SK-N-SH treated with all-trans-retinoic acid at 6 μM for 48 hours (cell line): ENCODE measurements around the gene ZNF154.

Source experiments
- ATAC-seq: fragments of 200-7000 bp; cut with Tn5 transposase; 3 replicates; pipeline ENCODE4 v1.9.1; 2020; ENCODE audit warnings: mild to moderate bottlenecking, moderate library complexity
- ARNTL ChIP-seq: fragments of 450-650 bp; formaldehyde crosslinking; IDR thresholded peaks from 2 replicates; pipeline ENCODE4 v1.5.0; 2020; ENCODE audit warnings: low read depth, mild to moderate bottlenecking, moderate library complexity, borderline replicate concordance
- BACH2 ChIP-seq: fragments of 250-450 bp; sonication (Bioruptor Pico); IDR thresholded peaks from 2 replicates; pipeline ENCODE4 v1.9.0; 2021; ENCODE audit warnings: mild to moderate bottlenecking, borderline replicate concordance
- ESRRG ChIP-seq: fragments of 250-450 bp; sonication (Bioruptor Pico); IDR thresholded peaks from 2 replicates; pipeline ENCODE4 v1.6.1; 2021; ENCODE audit warnings: mild to moderate bottlenecking
- GLIS3 ChIP-seq: fragments of 250-450 bp; sonication (Bioruptor Pico); IDR thresholded peaks from 2 replicates; pipeline ENCODE4 v1.5.0; 2020; ENCODE audit warnings: mild to moderate bottlenecking, moderate library complexity
- ISL1 ChIP-seq: fragments of 250-450 bp; sonication (Bioruptor Pico); IDR thresholded peaks from 2 replicates; pipeline ENCODE4 v2.1.2; 2022; ENCODE audit warnings: mild to moderate bottlenecking, moderate library complexity
- OSR1 ChIP-seq: fragments of 250-450 bp; sonication (Bioruptor Pico); IDR thresholded peaks from 2 replicates; pipeline ENCODE4 v1.8.0; 2022; ENCODE audit warnings: moderate library complexity, mild to moderate bottlenecking, inconsistent platforms
- PPARA ChIP-seq: fragments of 250-450 bp; sonication (Bioruptor Pico); IDR thresholded peaks from 2 replicates; pipeline ENCODE4 v1.5.0; 2020; ENCODE audit warnings: mild to moderate bottlenecking, borderline replicate concordance
- RARB ChIP-seq: fragments of 250-450 bp; sonication (Bioruptor Pico); IDR thresholded peaks from 2 replicates; pipeline ENCODE4 v1.8.0; 2021; ENCODE audit warnings: mild to moderate bottlenecking, moderate library complexity
- SNAI2 ChIP-seq: fragments of 250-450 bp; sonication (Bioruptor Pico); IDR thresholded peaks from 2 replicates; pipeline ENCODE4 v1.5.0; 2020; ENCODE audit warnings: mild to moderate bottlenecking, moderate library complexity
- TCF4 ChIP-seq: fragments of 250-450 bp; sonication (Bioruptor Pico); IDR thresholded peaks from 2 replicates; pipeline ENCODE4 v1.8.0; 2021; ENCODE audit warnings: mild to moderate bottlenecking, moderate library complexity, borderline replicate concordance
- TOX ChIP-seq: fragments of 250-450 bp; sonication (Bioruptor Pico); IDR thresholded peaks from 2 replicates; pipeline ENCODE4 v1.8.0; 2021; ENCODE audit warnings: mild to moderate bottlenecking, moderate library complexity, borderline replicate concordance
- ZC3H10 ChIP-seq: fragments of 250-450 bp; sonication (Bioruptor Pico); IDR thresholded peaks from 2 replicates; pipeline ENCODE4 v1.5.1; 2021; ENCODE audit warnings: mild to moderate bottlenecking, moderate library complexity
- ZFP3 ChIP-seq: fragments of 250-450 bp; sonication (Bioruptor Pico); IDR thresholded peaks from 2 replicates; pipeline ENCODE4 v1.5.0; 2020; ENCODE audit warnings: mild to moderate bottlenecking, moderate library complexity
- ZNF565 ChIP-seq: fragments of 450-650 bp; formaldehyde crosslinking; conservative IDR thresholded peaks from 2 replicates; pipeline ENCODE4 v1.5.0; 2020; ENCODE audit warnings: low read depth, mild to moderate bottlenecking, moderate library complexity
- ZNF70 ChIP-seq: fragments of 450-650 bp; formaldehyde crosslinking; IDR thresholded peaks from 2 replicates; pipeline ENCODE4 v1.5.0; 2020; ENCODE audit warnings: mild to moderate bottlenecking, moderate library complexity
- ZNF8 ChIP-seq: fragments of 450-650 bp; formaldehyde crosslinking; IDR thresholded peaks from 2 replicates; pipeline ENCODE4 v1.5.0; 2020; ENCODE audit warnings: mild to moderate bottlenecking, moderate library complexity
- TF ChIP-seq, protein P1 (sequence below): fragments of 250-450 bp; sonication (Bioruptor Pico); IDR thresholded peaks from 2 replicates; pipeline ENCODE4 v1.8.0; 2021; ENCODE audit warnings: low read depth, mild to moderate bottlenecking, moderate library complexity, borderline replicate concordance
- TF ChIP-seq, protein P2 (sequence below): fragments of 250-450 bp; sonication (Bioruptor Pico); IDR thresholded peaks from 2 replicates; pipeline ENCODE4 v1.5.0; 2020; ENCODE audit warnings: mild to moderate bottlenecking, moderate library complexity
- TF ChIP-seq, protein P3 (sequence below): fragments of 250-450 bp; sonication (Bioruptor Pico); IDR thresholded peaks from 2 replicates; pipeline ENCODE4 v1.8.0; 2020; ENCODE audit warnings: mild to moderate bottlenecking, moderate library complexity, borderline replicate concordance
- TF ChIP-seq, protein P4 (sequence below): fragments of 250-450 bp; sonication (Bioruptor Pico); IDR thresholded peaks from 2 replicates; pipeline ENCODE4 v1.5.1; 2020; ENCODE audit warnings: low read depth, mild to moderate bottlenecking, moderate library complexity
- TF ChIP-seq, protein P5 (sequence below): fragments of 250-450 bp; sonication (Bioruptor Pico); IDR thresholded peaks from 2 replicates; pipeline ENCODE4 v1.5.1; 2021; ENCODE audit warnings: mild to moderate bottlenecking, moderate library complexity

ZNF154 gene

DNA sequence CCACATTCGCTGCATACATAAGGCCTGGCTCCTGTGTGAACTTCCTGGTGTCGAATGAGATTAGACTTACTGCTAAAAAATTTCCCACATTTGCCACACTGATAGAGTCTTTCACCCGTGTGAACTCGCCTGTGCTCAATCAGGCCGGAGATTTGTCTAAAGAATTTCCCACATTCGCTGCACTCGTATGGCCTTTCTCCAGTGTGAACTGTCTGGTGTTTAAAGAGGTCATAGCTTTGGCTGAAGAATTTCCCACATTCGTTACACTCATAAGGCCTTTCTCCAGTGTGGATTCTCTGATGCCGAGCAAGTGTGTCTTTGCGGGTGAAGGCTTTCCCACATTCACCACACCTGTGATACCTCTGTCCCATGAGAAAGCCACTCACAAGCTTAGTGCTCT is 11.9 kb upstream of the ZNF154 start:
- TF ChIP-seq BACH2 (CRISPR knock-in tag) (no peak), PPARA (no peak), GLIS3 (no peak), ZFP3 (no peak), TOX (CRISPR knock-in tag) (no peak), ZC3H10 (CRISPR knock-in tag) (no peak), ZNF8 (CRISPR knock-in tag) (no peak), SNAI2 (CRISPR knock-in tag) (no peak), ISL1 (CRISPR knock-in tag) (no peak), RARB (no peak), TCF4 (CRISPR knock-in tag) (no peak)
- TF ChIP-seq, protein P1, sequence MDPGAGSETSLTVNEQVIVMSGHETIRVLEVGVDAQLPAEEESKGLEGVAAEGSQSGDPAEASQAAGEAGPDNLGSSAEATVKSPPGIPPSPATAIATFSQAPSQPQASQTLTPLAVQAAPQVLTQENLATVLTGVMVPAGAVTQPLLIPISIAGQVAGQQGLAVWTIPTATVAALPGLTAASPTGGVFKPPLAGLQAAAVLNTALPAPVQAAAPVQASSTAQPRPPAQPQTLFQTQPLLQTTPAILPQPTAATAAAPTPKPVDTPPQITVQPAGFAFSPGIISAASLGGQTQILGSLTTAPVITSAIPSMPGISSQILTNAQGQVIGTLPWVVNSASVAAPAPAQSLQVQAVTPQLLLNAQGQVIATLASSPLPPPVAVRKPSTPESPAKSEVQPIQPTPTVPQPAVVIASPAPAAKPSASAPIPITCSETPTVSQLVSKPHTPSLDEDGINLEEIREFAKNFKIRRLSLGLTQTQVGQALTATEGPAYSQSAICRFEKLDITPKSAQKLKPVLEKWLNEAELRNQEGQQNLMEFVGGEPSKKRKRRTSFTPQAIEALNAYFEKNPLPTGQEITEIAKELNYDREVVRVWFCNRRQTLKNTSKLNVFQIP (CRISPR knock-in tag) = no peak
- TF ChIP-seq, protein P2, sequence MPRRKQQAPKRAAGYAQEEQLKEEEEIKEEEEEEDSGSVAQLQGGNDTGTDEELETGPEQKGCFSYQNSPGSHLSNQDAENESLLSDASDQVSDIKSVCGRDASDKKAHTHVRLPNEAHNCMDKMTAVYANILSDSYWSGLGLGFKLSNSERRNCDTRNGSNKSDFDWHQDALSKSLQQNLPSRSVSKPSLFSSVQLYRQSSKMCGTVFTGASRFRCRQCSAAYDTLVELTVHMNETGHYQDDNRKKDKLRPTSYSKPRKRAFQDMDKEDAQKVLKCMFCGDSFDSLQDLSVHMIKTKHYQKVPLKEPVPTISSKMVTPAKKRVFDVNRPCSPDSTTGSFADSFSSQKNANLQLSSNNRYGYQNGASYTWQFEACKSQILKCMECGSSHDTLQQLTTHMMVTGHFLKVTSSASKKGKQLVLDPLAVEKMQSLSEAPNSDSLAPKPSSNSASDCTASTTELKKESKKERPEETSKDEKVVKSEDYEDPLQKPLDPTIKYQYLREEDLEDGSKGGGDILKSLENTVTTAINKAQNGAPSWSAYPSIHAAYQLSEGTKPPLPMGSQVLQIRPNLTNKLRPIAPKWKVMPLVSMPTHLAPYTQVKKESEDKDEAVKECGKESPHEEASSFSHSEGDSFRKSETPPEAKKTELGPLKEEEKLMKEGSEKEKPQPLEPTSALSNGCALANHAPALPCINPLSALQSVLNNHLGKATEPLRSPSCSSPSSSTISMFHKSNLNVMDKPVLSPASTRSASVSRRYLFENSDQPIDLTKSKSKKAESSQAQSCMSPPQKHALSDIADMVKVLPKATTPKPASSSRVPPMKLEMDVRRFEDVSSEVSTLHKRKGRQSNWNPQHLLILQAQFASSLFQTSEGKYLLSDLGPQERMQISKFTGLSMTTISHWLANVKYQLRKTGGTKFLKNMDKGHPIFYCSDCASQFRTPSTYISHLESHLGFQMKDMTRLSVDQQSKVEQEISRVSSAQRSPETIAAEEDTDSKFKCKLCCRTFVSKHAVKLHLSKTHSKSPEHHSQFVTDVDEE (CRISPR knock-in tag) = no peak
- TF ChIP-seq, protein P3, sequence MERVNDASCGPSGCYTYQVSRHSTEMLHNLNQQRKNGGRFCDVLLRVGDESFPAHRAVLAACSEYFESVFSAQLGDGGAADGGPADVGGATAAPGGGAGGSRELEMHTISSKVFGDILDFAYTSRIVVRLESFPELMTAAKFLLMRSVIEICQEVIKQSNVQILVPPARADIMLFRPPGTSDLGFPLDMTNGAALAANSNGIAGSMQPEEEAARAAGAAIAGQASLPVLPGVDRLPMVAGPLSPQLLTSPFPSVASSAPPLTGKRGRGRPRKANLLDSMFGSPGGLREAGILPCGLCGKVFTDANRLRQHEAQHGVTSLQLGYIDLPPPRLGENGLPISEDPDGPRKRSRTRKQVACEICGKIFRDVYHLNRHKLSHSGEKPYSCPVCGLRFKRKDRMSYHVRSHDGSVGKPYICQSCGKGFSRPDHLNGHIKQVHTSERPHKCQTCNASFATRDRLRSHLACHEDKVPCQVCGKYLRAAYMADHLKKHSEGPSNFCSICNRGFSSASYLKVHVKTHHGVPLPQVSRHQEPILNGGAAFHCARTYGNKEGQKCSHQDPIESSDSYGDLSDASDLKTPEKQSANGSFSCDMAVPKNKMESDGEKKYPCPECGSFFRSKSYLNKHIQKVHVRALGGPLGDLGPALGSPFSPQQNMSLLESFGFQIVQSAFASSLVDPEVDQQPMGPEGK (CRISPR knock-in tag) = no peak
- TF ChIP-seq, protein P4, sequence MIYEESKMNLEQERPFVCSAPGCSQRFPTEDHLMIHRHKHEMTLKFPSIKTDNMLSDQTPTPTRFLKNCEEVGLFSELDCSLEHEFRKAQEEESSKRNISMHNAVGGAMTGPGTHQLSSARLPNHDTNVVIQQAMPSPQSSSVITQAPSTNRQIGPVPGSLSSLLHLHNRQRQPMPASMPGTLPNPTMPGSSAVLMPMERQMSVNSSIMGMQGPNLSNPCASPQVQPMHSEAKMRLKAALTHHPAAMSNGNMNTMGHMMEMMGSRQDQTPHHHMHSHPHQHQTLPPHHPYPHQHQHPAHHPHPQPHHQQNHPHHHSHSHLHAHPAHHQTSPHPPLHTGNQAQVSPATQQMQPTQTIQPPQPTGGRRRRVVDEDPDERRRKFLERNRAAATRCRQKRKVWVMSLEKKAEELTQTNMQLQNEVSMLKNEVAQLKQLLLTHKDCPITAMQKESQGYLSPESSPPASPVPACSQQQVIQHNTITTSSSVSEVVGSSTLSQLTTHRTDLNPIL = no peak
- TF ChIP-seq, protein P5, sequence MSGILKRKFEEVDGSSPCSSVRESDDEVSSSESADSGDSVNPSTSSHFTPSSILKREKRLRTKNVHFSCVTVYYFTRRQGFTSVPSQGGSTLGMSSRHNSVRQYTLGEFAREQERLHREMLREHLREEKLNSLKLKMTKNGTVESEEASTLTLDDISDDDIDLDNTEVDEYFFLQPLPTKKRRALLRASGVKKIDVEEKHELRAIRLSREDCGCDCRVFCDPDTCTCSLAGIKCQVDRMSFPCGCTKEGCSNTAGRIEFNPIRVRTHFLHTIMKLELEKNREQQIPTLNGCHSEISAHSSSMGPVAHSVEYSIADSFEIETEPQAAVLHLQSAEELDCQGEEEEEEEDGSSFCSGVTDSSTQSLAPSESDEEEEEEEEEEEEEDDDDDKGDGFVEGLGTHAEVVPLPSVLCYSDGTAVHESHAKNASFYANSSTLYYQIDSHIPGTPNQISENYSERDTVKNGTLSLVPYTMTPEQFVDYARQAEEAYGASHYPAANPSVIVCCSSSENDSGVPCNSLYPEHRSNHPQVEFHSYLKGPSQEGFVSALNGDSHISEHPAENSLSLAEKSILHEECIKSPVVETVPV (CRISPR knock-in tag) = no peak
- ATAC-seq = no peak

DNA sequence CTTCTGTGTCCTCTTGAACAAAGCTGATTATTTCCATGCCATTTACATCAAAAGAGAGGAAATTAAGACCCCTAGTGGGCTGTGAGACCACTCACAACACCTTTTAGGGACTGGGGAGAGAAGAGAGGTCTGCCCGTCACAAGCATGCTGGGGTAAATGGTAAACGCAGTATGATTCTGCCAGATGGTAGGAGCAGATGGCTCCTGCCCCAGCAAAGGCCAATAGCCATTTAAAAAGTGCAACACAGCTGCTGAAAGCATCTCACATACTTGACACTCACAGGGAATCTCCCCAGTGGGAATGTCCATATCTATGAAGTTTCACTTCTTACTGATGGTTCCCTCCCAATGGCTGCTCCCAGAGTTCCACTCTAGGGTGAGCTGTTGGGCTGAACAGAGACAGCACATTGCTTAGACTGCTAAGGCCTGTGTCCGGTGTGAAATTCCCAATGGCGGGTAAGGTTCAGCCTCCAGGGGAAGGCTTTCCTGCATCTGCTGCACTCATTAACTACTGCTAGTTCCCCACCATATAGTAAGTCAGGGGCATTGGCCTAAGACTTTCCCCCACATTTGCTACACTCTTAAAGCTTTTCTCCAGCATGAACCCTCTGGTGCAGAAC is 11.0 kb upstream of the ZNF154 start:
- no peak for TF ChIP-seq ESRRG (CRISPR knock-in tag)
- TF ChIP-seq ARNTL (CRISPR knock-in tag) = no peak
- TF ChIP-seq, protein P4 = no peak
- TF ChIP-seq, all 23 proteins: peak for 0
- no peak for ATAC-seq

DNA sequence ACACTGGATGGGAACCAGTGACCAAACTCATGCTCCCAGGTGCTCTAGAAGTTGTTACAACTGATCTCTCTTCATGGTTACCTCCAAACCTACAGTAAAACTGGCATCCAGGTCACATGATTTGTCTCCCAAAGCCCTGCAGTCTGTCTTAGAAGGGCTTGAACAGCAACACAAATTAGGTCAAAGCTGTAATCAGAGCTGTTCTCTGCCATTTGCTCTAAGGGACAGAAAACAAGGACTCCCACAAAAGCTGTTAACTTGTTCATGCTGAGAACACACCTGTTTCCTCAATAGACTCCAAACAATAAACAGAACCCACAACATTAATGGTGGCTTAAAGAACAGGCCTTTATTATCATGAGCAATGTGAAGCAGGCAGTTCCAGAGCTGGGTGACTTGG is 10.4 kb upstream of the ZNF154 start:
- ATAC-seq = no peak
- TF ChIP-seq, protein P2 (CRISPR knock-in tag) = no peak
- no peak for TF ChIP-seq OSR1 (CRISPR knock-in tag)
- no peak for TF ChIP-seq ISL1 (CRISPR knock-in tag)
- TF ChIP-seq TCF4 (CRISPR knock-in tag) = no peak
- no peak for TF ChIP-seq TOX (CRISPR knock-in tag)
- no peak for TF ChIP-seq ZNF565
- no peak for TF ChIP-seq ZNF70
- TF ChIP-seq, protein P4 = no peak
- no peak for TF ChIP-seq GLIS3
- TF ChIP-seq, protein P5 (CRISPR knock-in tag) = no peak
- no peak for TF ChIP-seq ESRRG (CRISPR knock-in tag)
